ENCODE results near the gene MRPS23. TPM values are rescaled to one million over a fixed set of nuclear protein-coding genes. Genes with fewer than 3 reads are reported as not detected.

Gene MRPS23
- polyA plus RNA-seq, 1 donor from 2014 or later: 80.5 TPM

- Histone ChIP-seq H3K36me3 (ENCODE audit: insufficient read depth, low read length) (no peaks in the 10 kb centered on the region), H2AFZ (ENCODE audit: low read depth, low read length) (no peak overlapping the region), H3K27me3 (ENCODE audit: insufficient read depth, low read depth, low read length) (no peaks in the 10 kb centered on the region), H3K9ac (ENCODE audit: low read length) (no peak overlapping the region), H3K4me2 (ENCODE audit: low read length) (no peak overlapping the region), H4K20me1 (ENCODE audit: insufficient read depth) (no peaks in the 10 kb centered on the region), H3K27ac (ENCODE audit: low read length) (no peak overlapping the region), H3K9me3 (ENCODE audit: low read length) (no peaks in the 10 kb centered on the region), H3K9me2 (ENCODE audit: insufficient read depth, low read length) (no peaks in the 10 kb centered on the region), H3F3A (ENCODE audit: insufficient read depth, low read length, poor library complexity, severe bottlenecking) (no peaks in the 10 kb centered on the region), H3K79me2 (replicated peaks; ENCODE audit: insufficient read depth, low read length) (no peaks in the 10 kb centered on the region), H3K4me3 (ENCODE audit: low read length) (no peak overlapping the region)
- TF ChIP-seq SMC3 (conservative IDR thresholded peaks at IDR 0.05; ENCODE audit: poor library complexity): no peak
- no peak for TF ChIP-seq RAD21 (conservative IDR thresholded peaks at IDR 0.05)
- no peak for TF ChIP-seq MXI1 (conservative IDR thresholded peaks at IDR 0.05; ENCODE audit: poor library complexity, severe bottlenecking)
- no peak for TF ChIP-seq CTCF (IDR thresholded peaks at IDR 0.05; ENCODE audit: poor library complexity, severe bottlenecking)
- TF ChIP-seq EP300 (conservative IDR thresholded peaks at IDR 0.05; ENCODE audit: poor library complexity, severe bottlenecking): no peak
- no peak for TF ChIP-seq EZH2 (IDR thresholded peaks at IDR 0.05; ENCODE audit: borderline replicate concordance, insufficient read depth, low read length, poor library complexity, severe bottlenecking)
- no peak for TF ChIP-seq POLR2AphosphoS5 (IDR thresholded peaks at IDR 0.05)
Measured at GRCh38 chr17:57880086-57880456, 30.2 kb upstream of the MRPS23 start.

GRCh38 chr17:57879437-57880085 lies 29.7 kb upstream of the MRPS23 start:
- no peak for TF ChIP-seq SMC3 (conservative IDR thresholded peaks at IDR 0.05; ENCODE audit: poor library complexity)
- no peak for TF ChIP-seq MXI1 (conservative IDR thresholded peaks at IDR 0.05; ENCODE audit: poor library complexity, severe bottlenecking)
- no peak for TF ChIP-seq CTCF (IDR thresholded peaks at IDR 0.05; ENCODE audit: poor library complexity, severe bottlenecking)
- TF ChIP-seq EZH2 (IDR thresholded peaks at IDR 0.05; ENCODE audit: borderline replicate concordance, insufficient read depth, low read length, poor library complexity, severe bottlenecking): no peak
- no peak for TF ChIP-seq TAF1 (IDR thresholded peaks at IDR 0.05; ENCODE audit: low read depth)
- no peak for TF ChIP-seq REST (IDR thresholded peaks at IDR 0.05; ENCODE audit: borderline replicate concordance)
- TF ChIP-seq POLR2AphosphoS5 (IDR thresholded peaks at IDR 0.05): no peak
- no peak for TF ChIP-seq EP300 (conservative IDR thresholded peaks at IDR 0.05; ENCODE audit: poor library complexity, severe bottlenecking)
- no peak for TF ChIP-seq RAD21 (conservative IDR thresholded peaks at IDR 0.05)
- H3F3A ChIP-seq (ENCODE audit: insufficient read depth, low read length, poor library complexity, severe bottlenecking): no peaks in the 10 kb centered on the region
- no peak overlapping the region for H3K4me3 ChIP-seq (ENCODE audit: low read length)
- no peaks in the 10 kb centered on the region for H3K36me3 ChIP-seq (ENCODE audit: insufficient read depth, low read length)
- no peak overlapping the region for H3K27ac ChIP-seq (ENCODE audit: low read length)
- no peak overlapping the region for H3K9ac ChIP-seq (ENCODE audit: low read length)
- H3K9me2 ChIP-seq (ENCODE audit: insufficient read depth, low read length): no peaks in the 10 kb centered on the region
- no peak overlapping the region for H2AFZ ChIP-seq (ENCODE audit: low read depth, low read length)
- H4K20me1 ChIP-seq (ENCODE audit: insufficient read depth): no peaks in the 10 kb centered on the region
- no peaks in the 10 kb centered on the region for H3K9me3 ChIP-seq (ENCODE audit: low read length)
- no peak overlapping the region for H3K4me2 ChIP-seq (ENCODE audit: low read length)
- no peaks in the 10 kb centered on the region for H3K79me2 ChIP-seq (replicated peaks; ENCODE audit: insufficient read depth, low read length)
- H3K27me3 ChIP-seq (ENCODE audit: insufficient read depth, low read depth, low read length): no peaks in the 10 kb centered on the region
